K562 (cell line): ENCODE data around the gene RBM20. TPM values are rescaled to one million over a fixed set of nuclear protein-coding genes. Genes with fewer than 3 reads are reported as not detected.

Source experiments
- CBX2 ChIP-seq: fragments of 200-600 bp; sonication (generic); IDR thresholded peaks from one replicate; pipeline ENCODE4 v1.6.1; 2012; ENCODE audit warnings: mild to moderate bottlenecking, low read length, inconsistent platforms; ENCODE audit not compliant: insufficient read depth, poor library complexity, severe bottlenecking
- CBX3 ChIP-seq, 2 experiments: IDR thresholded peaks; 1 replicate in 1 of 2; 2 replicates in 1 of 2; pipeline ENCODE4 v1.6.1; 2012; ENCODE audit warnings: inconsistent platforms in 2 of 2, low read length in 2 of 2, borderline replicate concordance in 1 of 2, control low read depth in 1 of 2
- CHD4 ChIP-seq: fragments of 200-600 bp; sonication (generic); IDR thresholded peaks from 3 replicates; pipeline ENCODE4 v1.6.1; 2012; ENCODE audit warnings: low read depth, mild to moderate bottlenecking, mixed read lengths, low read length, inconsistent platforms; ENCODE audit not compliant: insufficient read depth, insufficient replicate concordance, poor library complexity, severe bottlenecking
- E2F5 ChIP-seq: sonication (generic); formaldehyde crosslinking; IDR thresholded peaks from 2 replicates; pipeline ENCODE4 v1.8.0; 2022; ENCODE audit warnings: mild to moderate bottlenecking, missing genetic modification reagents
- EP300 ChIP-seq: IDR thresholded peaks from 2 replicates; pipeline ENCODE4 v1.6.1; 2012; ENCODE audit warnings: low read length, improper control_type of control experiment
- HMG20A ChIP-seq: fragments of 450-650 bp; formaldehyde crosslinking; conservative IDR thresholded peaks from 2 replicates; pipeline ENCODE4 v1.4.0; 2020; ENCODE audit warnings: mild to moderate bottlenecking, mixed read lengths
- KDM5B ChIP-seq: fragments of 200-600 bp; sonication (generic); IDR thresholded peaks from 2 replicates; pipeline ENCODE4 v1.6.1; 2012; ENCODE audit warnings: low read depth, mild to moderate bottlenecking, moderate library complexity, low read length, control low read depth, inconsistent platforms; ENCODE audit not compliant: insufficient replicate concordance
- KLF1 ChIP-seq: fragments of 450-650 bp; IDR thresholded peaks from 2 replicates; pipeline ENCODE4 v1.6.1; 2016; ENCODE audit warnings: missing genetic modification characterization, missing compliant biosample characterization
- KLF13 ChIP-seq: fragments of 450-650 bp; IDR thresholded peaks from 2 replicates; pipeline ENCODE4 v1.6.1; 2016; ENCODE audit warnings: missing genetic modification characterization, low read depth, mild to moderate bottlenecking, missing compliant biosample characterization, moderate library complexity, borderline replicate concordance
- MNT ChIP-seq, 2 experiments: fragments of 450-650 bp; conservative IDR thresholded peaks; 2 replicates each; pipeline ENCODE4 v1.6.1; 2017; ENCODE audit warnings: mild to moderate bottlenecking in 2 of 2, moderate library complexity in 2 of 2
- RAD21 ChIP-seq, 2 experiments: fragments of 250-450 bp in 1 of 2; fragments of 450-650 bp in 1 of 2; sonication (Bioruptor Pico) in 1 of 2; formaldehyde crosslinking in 1 of 2; IDR thresholded peaks in 1 of 2; conservative IDR thresholded peaks in 1 of 2; 2 replicates each; pipeline versions ENCODE4 v1.4.0 to v1.8.0; 2020 to 2022; ENCODE audit warnings: mild to moderate bottlenecking in 2 of 2, moderate library complexity in 1 of 2
- SMAD1 ChIP-seq: fragments of 150-350 bp; IDR thresholded peaks from 2 replicates; pipeline ENCODE4 v1.6.1; 2014; ENCODE audit warnings: low read length, low read depth; ENCODE audit not compliant: partially characterized antibody
- SNAPC5 ChIP-seq: fragments of 250-450 bp; sonication (Bioruptor Pico); IDR thresholded peaks from 2 replicates; pipeline ENCODE4 v1.8.0; 2021; ENCODE audit warnings: moderate library complexity, mild to moderate bottlenecking, inconsistent platforms
- SREBF2 ChIP-seq: sonication (generic); formaldehyde crosslinking; IDR thresholded peaks from 2 replicates; pipeline ENCODE4 v1.4.0; 2020; ENCODE audit warnings: mild to moderate bottlenecking, missing genetic modification reagents
- THRA ChIP-seq: fragments of 450-650 bp; IDR thresholded peaks from 2 replicates; pipeline ENCODE4 v1.6.1; 2017; ENCODE audit warnings: mild to moderate bottlenecking, moderate library complexity
- ZBTB5 ChIP-seq: fragments of 450-650 bp; IDR thresholded peaks from 2 replicates; pipeline ENCODE4 v1.6.1; 2017; ENCODE audit warnings: antibody characterized with exemption
- ZBTB8A ChIP-seq: fragments of 450-650 bp; IDR thresholded peaks from 2 replicates; pipeline ENCODE4 v1.6.1; 2018; ENCODE audit warnings: mild to moderate bottlenecking, moderate library complexity; ENCODE audit not compliant: partially characterized antibody
- ZFP36 ChIP-seq: fragments of 150-350 bp; IDR thresholded peaks from 2 replicates; pipeline ENCODE4 v1.6.1; 2018; ENCODE audit warnings: low read length, low read depth; ENCODE audit not compliant: partially characterized antibody
- ZNF212 ChIP-seq: fragments of 450-650 bp; formaldehyde crosslinking; IDR thresholded peaks from 2 replicates; pipeline ENCODE4 v1.4.0; 2020; ENCODE audit warnings: mild to moderate bottlenecking
- ZNF232 ChIP-seq: sonication (generic); formaldehyde crosslinking; IDR thresholded peaks from 2 replicates; pipeline ENCODE4 v1.8.0; 2022; ENCODE audit warnings: mild to moderate bottlenecking, missing genetic modification reagents
- ZNF41 ChIP-seq: fragments of 250-450 bp; sonication (Bioruptor Pico); conservative IDR thresholded peaks from 2 replicates; pipeline ENCODE4 v1.4.0; 2020; ENCODE audit warnings: mild to moderate bottlenecking
- polyA plus RNA-seq, 8 experiments: library from polyadenylated mRNA; depleted of rRNA in 4 of 8; stranded (reverse) in 5 of 8; unstranded in 3 of 8; fragments of >200 nt; fragmentation: Nextera tagmentation in 2 of 8; fragmentation: Illumina TruSeq in 1 of 8; extraction: Ambion mirVana in 2 of 8; extraction: Trizol in 1 of 8; gene quantifications; 2 replicates each; pipeline versions ENCODE4 v1.2.1 to v1.2.3, GENCODE V29; 2011 to 2014; ENCODE audit warnings: inconsistent platforms in 1 of 8, missing spikeins in 1 of 8
- total RNA-seq, 7 experiments: library from RNA; depleted of rRNA in 6 of 7; stranded (reverse); fragments of >200 nt in 6 of 7; fragmentation: Illumina TruSeq in 2 of 7; extraction: Trizol in 2 of 7; gene quantifications; 2 replicates each; pipeline versions ENCODE4 v1.2.1 to v1.2.3, GENCODE V29; 2011 to 2021; ENCODE audit warnings: low replicate concordance in 1 of 7

Gene RBM20
- total and polyA plus RNA-seq, 9 of the 15 experiments (the other 6 are each of a cell fraction or from before 2014, with no cell fraction given), result 0.63 to 5.7 (median 3.2) TPM

- no peak for TF ChIP-seq CBX2
- TF ChIP-seq KLF13 (tag), result no peak
- TF ChIP-seq E2F5 (CRISPR knock-in tag), result no peak
- no peak for TF ChIP-seq ZNF212 (CRISPR knock-in tag)
- no peak for TF ChIP-seq SREBF2 (CRISPR knock-in tag)
- TF ChIP-seq ZBTB8A, result no peak
- TF ChIP-seq ZBTB5, result no peak
- TF ChIP-seq ZNF232 (CRISPR knock-in tag), result no peak
- no peak for TF ChIP-seq THRA
- TF ChIP-seq KDM5B, result no peak
- no peak for TF ChIP-seq MNT (conservative IDR thresholded peaks at IDR 0.05)
- TF ChIP-seq CHD4, result no peak
- TF ChIP-seq ZNF41 (CRISPR knock-in tag), result no peak
- TF ChIP-seq KLF1 (tag), result no peak
- 0 out of 4 replicates have a peak, but pooled peaks of 1 of the 2 experiments have one; percentile 3 for TF ChIP-seq RAD21 (CRISPR knock-in tag; conservative IDR thresholded peaks at IDR 0.05 in 1 of 2, IDR thresholded peaks at IDR 0.05 in 1 of 2)
- no peak for TF ChIP-seq SNAPC5 (CRISPR knock-in tag)
- no peak for TF ChIP-seq HMG20A (CRISPR knock-in tag)
- no peak for TF ChIP-seq ZFP36
- peak; percentile 90 for TF ChIP-seq EP300
- 0 out of 3 replicates have a peak, but pooled peaks of 1 of the 2 experiments have one; percentile 16 for TF ChIP-seq CBX3 (IDR thresholded peaks at IDR 0.05; ENCODE audit: borderline replicate concordance in 1 of 2, low read length in 2 of 2)
- TF ChIP-seq SMAD1, result no peak
Observed at GRCh38 chr10:110858297-110858934, 214.3 kb downstream of the RBM20 start (continued).
